A549 (cell line): ENCODE data around the gene TJP2.

Source experiments
- CHD2 ChIP-seq: fragments of 150-350 bp; IDR thresholded peaks from 2 replicates; pipeline ENCODE4 v1.6.1; 2014; ENCODE audit warnings: low read length; ENCODE audit not compliant: partially characterized antibody
- CHD4 ChIP-seq: fragments of 200-600 bp; sonication (generic); IDR thresholded peaks from 2 replicates; pipeline ENCODE4 v1.6.1; 2016; ENCODE audit warnings: antibody characterized with exemption, mild to moderate bottlenecking, borderline replicate concordance
- CTCF ChIP-seq: fragments of >200 bp; sonication (Bioruptor Twin); formaldehyde crosslinking; IDR thresholded peaks from 3 replicates; pipeline ENCODE4 v1.5.1; 2016
- JUN ChIP-seq, 2 experiments: fragments of >200 bp; sonication (Bioruptor Twin); formaldehyde crosslinking; IDR thresholded peaks; 2 replicates in 1 of 2; 3 replicates in 1 of 2; pipeline ENCODE4 v1.6.1; 2016 to 2017
- POLR2A ChIP-seq: IDR thresholded peaks from 2 replicates; pipeline ENCODE4 v1.6.1; 2012; ENCODE audit warnings: mild to moderate bottlenecking, low read length

GRCh38 chr9:69180200-69180599 is 6.1 kb downstream of the TJP2 start:
- TF ChIP-seq CTCF (no peak), CHD2 (no peak), CHD4 (no peak), POLR2A (no peak), JUN (IDR thresholded peaks at IDR 0.05) (no peak)
